Right lobe of liver (tissue), 6 donors: ENCODE results near the gene UFC1. TPM values are rescaled to one million over a fixed set of nuclear protein-coding genes. Genes with fewer than 3 reads are reported as not detected.

Experiments
- ATAC-seq, 4 donors: fragments of 200-7000 bp; cut with Tn5 transposase; one replicate each; pipeline ENCODE4 v1.9.1; 2020; ENCODE audit warnings: mild to moderate bottlenecking in 4 of 4, moderate library complexity in 4 of 4
- DNase-seq, 3 donors: peaks; one replicate each; pipeline ENCODE4 v3.0.0-alpha.2; 2020
- H3K27ac ChIP-seq, 3 donors: fragments of 200-600 bp; one replicate each; pipeline ENCODE4 v1.8.0; 2022
- H3K27me3 ChIP-seq, 2 donors: fragments of 200-600 bp; one replicate each; pipeline ENCODE4 v1.8.0; 2022
- H3K36me3 ChIP-seq, 4 donors: fragments of 200-600 bp; sonication (generic) in 1 of 4; one replicate each; pipeline versions ENCODE4 v1.5.1 to v1.8.0; 2017 to 2022; ENCODE audit warnings: control low read depth in 1 of 4
- H3K4me1 ChIP-seq, 4 donors: fragments of 200-600 bp; sonication (generic) in 1 of 4; one replicate each; pipeline versions ENCODE4 v1.5.1 to v1.8.0; 2017 to 2022; ENCODE audit warnings: control low read depth in 1 of 4
- H3K4me3 ChIP-seq, 3 donors: fragments of 200-600 bp; one replicate each; pipeline ENCODE4 v1.8.0; 2022
- H3K9me3 ChIP-seq, 4 donors: fragments of 200-600 bp; sonication (generic) in 1 of 4; one replicate each; pipeline versions ENCODE4 v1.5.1 to v1.8.0; 2017 to 2022; ENCODE audit warnings: control low read depth in 1 of 4
- CTCF ChIP-seq, 4 donors: fragments of 200-600 bp in 3 of 4; fragments of 450-650 bp in 1 of 4; IDR thresholded peaks; one replicate each; pipeline versions ENCODE4 v1.5.1 to v1.8.0; 2016 to 2022; ENCODE audit warnings: antibody characterized with exemption in 4 of 4, mild to moderate bottlenecking in 2 of 4
- POLR2A ChIP-seq: fragments of 450-650 bp; IDR thresholded peaks from one replicate; pipeline ENCODE4 v1.6.1; 2017; ENCODE audit warnings: antibody characterized with exemption, mild to moderate bottlenecking
- WGBS: methylation state at CpG from one replicate; pipeline ENCODE4 v1.1.6; 2018; ENCODE audit warnings: low coverage, low lambda C conversion rate; ENCODE audit not compliant: insufficient coverage; ENCODE audit errors: missing lambda C conversion rate; 5-methylcytosine and 5-hydroxymethylcytosine counted together
- intact Hi-C, 2 donors: fragments of 100-400 bp; cut with DNase I; formaldehyde crosslinking; loops; one replicate each; pipeline versions ENCODE4 v1.11.2 to v1.14.1; 2022
- total RNA-seq, 6 experiments: library from RNA; depleted of rRNA in 2 of 6; stranded (reverse); fragments of >200 nt in 2 of 6; fragmentation: NEBNext Ultra II Directional in 3 of 6; extraction: Animal tissue kit (Norgen Biotek cat#: 25700) in 3 of 6; gene quantifications; one replicate each; pipeline versions ENCODE4 v1.1.0 to v1.2.4, GENCODE V29; 2016 to 2023
- donor health status: DM: no; HTN: yes; CAD: no.
- donor health status: DM: no; HTN: no; CAD: no.
- donor health status: DM: no; HTN: no; CAD: no.
- donor health status: DM: no; HTN: yes; CAD: no.
- donor health status: DM: no; HTN: yes; CAD: no.

Gene UFC1
- total RNA-seq, 6 experiments from 2014 or later: 24.6 to 37.7 (median 35.3) TPM

- DNase-seq (no peak), ATAC-seq (peak; percentile 66 to 79 (median 76))
- H3K9me3 ChIP-seq: no peaks in the 10 kb centered on the region
- no peaks in the 10 kb centered on the region for H3K36me3 ChIP-seq
- no peaks in the 10 kb centered on the region for H3K27me3 ChIP-seq
- no peak overlapping the region for H3K27ac ChIP-seq
- H3K4me3 ChIP-seq: no peak overlapping the region
- 5% methylated on average over 1 of the region's 1 CpG for WGBS
- H3K4me1 ChIP-seq: no peaks in the 10 kb centered on the region
- intact Hi-C loops: no loop called here
- TF ChIP-seq CTCF (IDR thresholded peaks at IDR 0.05) (peak; percentile 56 to 70 (median 62)), POLR2A (no peak)
Observed at GRCh38 chr1:161139766-161140165, 14.0 kb upstream of the UFC1 start.

GRCh38 chr1:161140755-161141400, 12.9 kb upstream of the UFC1 start:
- H3K36me3 ChIP-seq: no peaks in the 10 kb centered on the region
- no peaks in the 10 kb centered on the region for H3K27me3 ChIP-seq
- intact Hi-C loops: no loop called here
- DNase-seq (no peak), ATAC-seq (no peak)
- H3K4me3 ChIP-seq: no peak overlapping the region
- H3K9me3 ChIP-seq: no peaks in the 10 kb centered on the region
- no peak overlapping the region for H3K27ac ChIP-seq
- 82% methylated on average over 10 of the region's 29 CpGs for WGBS
- no peak for TF ChIP-seq POLR2A
- H3K4me1 ChIP-seq: no peaks in the 10 kb centered on the region

GRCh38 chr1:161145832-161146231, 7.9 kb upstream of the UFC1 start:
- no peak overlapping the region for H3K4me3 ChIP-seq
- H3K36me3 ChIP-seq: no peaks in the 10 kb centered on the region
- H3K27ac ChIP-seq: no peak overlapping the region
- WGBS: 71% methylated on average over 3 of the region's 3 CpGs
- TF ChIP-seq POLR2A (no peak), CTCF (IDR thresholded peaks at IDR 0.05) (no peak)
- H3K4me1 ChIP-seq: no peaks in the 10 kb centered on the region
- ATAC-seq (no peak), DNase-seq (no peak)
- intact Hi-C loops: no loop called here
- no peaks in the 10 kb centered on the region for H3K27me3 ChIP-seq
- no peaks in the 10 kb centered on the region for H3K9me3 ChIP-seq

- TF ChIP-seq POLR2A: no peak
- no peak for TF ChIP-seq CTCF (IDR thresholded peaks at IDR 0.05)
- Histone ChIP-seq H3K27me3 (no peaks in the 10 kb centered on the region), H3K36me3 (peaks cover 0 to 5% (median 0%) of the 10 kb centered on the region in 4 donors), H3K4me3 (peak overlapping the region; percentile 58 to 76 (median 65)), H3K4me1 (no peaks in the 10 kb centered on the region), H3K27ac (peak overlapping the region; percentile 78 to 96 (median 94)), H3K9me3 (no peaks in the 10 kb centered on the region)
- intact Hi-C loops: no loop called here
- 28% methylated on average over 9 of the region's 9 CpGs for WGBS
- no peak for DNase-seq
- ATAC-seq: no peak
Observed at GRCh38 chr1:161153176-161153575, 602 bp upstream of the UFC1 start.

GRCh38 chr1:161157867-161158266, 4.1 kb downstream of the UFC1 start:
- H3K4me1 ChIP-seq: peaks cover 0 to 8% (median 0%) of the 10 kb centered on the region in 4 donors
- no peak overlapping the region for H3K4me3 ChIP-seq
- DNase-seq: no peak
- intact Hi-C loops: no loop called here
- peaks cover 0 to 13% (median 0%) of the 10 kb centered on the region in 4 donors for H3K36me3 ChIP-seq
- no peaks in the 10 kb centered on the region for H3K27me3 ChIP-seq
- H3K27ac ChIP-seq: no peak overlapping the region
- ATAC-seq: no peak
- no peaks in the 10 kb centered on the region for H3K9me3 ChIP-seq
- TF ChIP-seq CTCF (IDR thresholded peaks at IDR 0.05) (no peak), POLR2A (no peak)
- 100% methylated on average over 1 of the region's 1 CpG for WGBS
